Activated T-helper 17 cell treated with anti-CD3 and anti-CD28 coated beads, Interleukin-2, amount 50 U/mL, for 72 hours (primary cell): ENCODE measurements around the gene TFB2M. TPM values are rescaled to one million over a fixed set of nuclear protein-coding genes. Genes with fewer than 3 reads are reported as not detected.
A peak's percentile ranks its signal among the peaks of the same experiment; 100 is the strongest.
"Not testable (repeated sequence)": the region's sequence is repeated elsewhere in the genome, so short reads cannot be mapped to it uniquely, and the experiment has no call there.

Experiments
- ATAC-seq: fragments of 150-1000 bp; cut with Tn5 transposase; replicated peaks from 2 replicates; pipeline ENCODE4 v1.10.0; 2021; ENCODE audit warnings: mild to moderate bottlenecking, moderate library complexity
- H3K27ac Mint-ChIP-seq: one replicate; pipeline ENCODE4 v1.8.0; 2022; ENCODE audit warnings: mixed read lengths
- H3K27me3 Mint-ChIP-seq: one replicate; pipeline ENCODE4 v1.8.0; 2022; ENCODE audit warnings: mixed read lengths
- H3K36me3 Mint-ChIP-seq: one replicate; pipeline ENCODE4 v1.8.0; 2022; ENCODE audit warnings: low read depth, mild to moderate bottlenecking, mixed read lengths
- H3K4me1 Mint-ChIP-seq: one replicate; pipeline ENCODE4 v1.8.0; 2022; ENCODE audit warnings: mixed read lengths
- H3K4me3 Mint-ChIP-seq: one replicate; pipeline ENCODE4 v1.8.0; 2022; ENCODE audit warnings: mild to moderate bottlenecking, mixed read lengths
- H3K9me3 Mint-ChIP-seq: one replicate; pipeline ENCODE4 v1.8.0; 2022; ENCODE audit warnings: mixed read lengths
- total RNA-seq, 2 donors: library from RNA; stranded (reverse); gene quantifications; one replicate each; pipeline ENCODE4 v1.2.3, GENCODE V29; 2022

The TFB2M gene
- 10 to 100 TPM; 10.5 to 23.4 TPM for total RNA-seq

DNA sequence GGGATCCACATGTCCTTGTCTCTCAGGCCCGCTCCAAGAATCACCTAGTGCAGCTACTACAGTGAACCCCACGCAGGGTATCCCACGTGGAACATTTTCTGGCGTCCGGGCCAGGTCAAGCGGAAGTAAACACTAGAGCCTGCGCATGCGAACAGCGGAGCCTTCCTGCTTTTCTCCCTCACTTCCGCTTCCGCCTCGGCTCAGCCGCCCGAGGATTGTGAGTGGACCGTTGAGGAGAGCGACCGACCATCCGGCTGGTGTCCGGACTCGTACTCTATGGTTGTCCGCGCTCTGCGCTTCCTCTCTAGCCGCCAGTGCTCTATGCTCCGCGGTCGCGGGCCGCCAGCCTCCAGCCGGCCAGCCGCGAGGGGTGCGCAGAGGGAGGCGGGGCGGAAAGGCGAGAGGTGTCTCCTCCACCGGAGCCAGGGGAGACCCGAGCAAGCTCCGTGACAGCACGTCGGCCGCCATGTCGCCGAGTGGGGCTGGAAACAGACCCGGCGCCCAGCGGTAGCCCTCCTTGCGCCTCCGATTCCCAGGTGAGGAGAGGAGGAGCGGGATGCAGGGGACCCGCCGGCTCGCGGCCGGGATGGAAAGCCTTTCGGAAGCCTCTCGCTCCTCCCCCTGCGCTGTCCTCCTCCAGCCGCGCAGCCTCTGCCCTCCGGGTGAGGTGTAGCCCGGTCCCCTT is at the start of gene TFB2M, which contains the start of gene CNST:
TFB2M (minus strand) TSS at position 134 of the 685 bp plus-strand sequence; CDS start at position 11, 123 bp downstream.
CNST (plus strand) TSS at position 329 of the 685 bp plus-strand sequence. CDS start 25,107 bp downstream, outside the sequence.
- Mint-ChIP-seq H3K4me3 (peak within 1 kb of the TSS; percentile 91), H3K9me3 (no peaks in the 10 kb centered on the region), H3K4me1 (peaks cover 20% of the 10 kb centered on the region), H3K36me3 (peaks cover 55% of the 10 kb centered on the region), H3K27ac (peak within 1 kb of the TSS; percentile 96), H3K27me3 (no peaks in the 10 kb centered on the region)
- peak; percentile 89 for ATAC-seq

- Mint-ChIP-seq H3K36me3 (peaks cover 50% of the 10 kb centered on the region), H3K9me3 (no peaks in the 10 kb centered on the region), H3K4me1 (peaks cover 32% of the 10 kb centered on the region), H3K27me3 (no peaks in the 10 kb centered on the region), H3K4me3 (no peak overlapping the region), H3K27ac (peak overlapping the region; percentile 73)
- no peak for ATAC-seq
Observed at GRCh38 chr1:246613096-246613758, 47.2 kb upstream of the TFB2M start.

GRCh38 chr1:246609632-246610031 is 43.6 kb upstream of the TFB2M start:
- Mint-ChIP-seq H3K9me3 (no peaks in the 10 kb centered on the region), H3K27me3 (no peaks in the 10 kb centered on the region), H3K4me3 (peak overlapping the region; percentile 48), H3K4me1 (peaks cover 24% of the 10 kb centered on the region), H3K27ac (no peak overlapping the region), H3K36me3 (peaks cover 30% of the 10 kb centered on the region)
- ATAC-seq: no peak

DNA sequence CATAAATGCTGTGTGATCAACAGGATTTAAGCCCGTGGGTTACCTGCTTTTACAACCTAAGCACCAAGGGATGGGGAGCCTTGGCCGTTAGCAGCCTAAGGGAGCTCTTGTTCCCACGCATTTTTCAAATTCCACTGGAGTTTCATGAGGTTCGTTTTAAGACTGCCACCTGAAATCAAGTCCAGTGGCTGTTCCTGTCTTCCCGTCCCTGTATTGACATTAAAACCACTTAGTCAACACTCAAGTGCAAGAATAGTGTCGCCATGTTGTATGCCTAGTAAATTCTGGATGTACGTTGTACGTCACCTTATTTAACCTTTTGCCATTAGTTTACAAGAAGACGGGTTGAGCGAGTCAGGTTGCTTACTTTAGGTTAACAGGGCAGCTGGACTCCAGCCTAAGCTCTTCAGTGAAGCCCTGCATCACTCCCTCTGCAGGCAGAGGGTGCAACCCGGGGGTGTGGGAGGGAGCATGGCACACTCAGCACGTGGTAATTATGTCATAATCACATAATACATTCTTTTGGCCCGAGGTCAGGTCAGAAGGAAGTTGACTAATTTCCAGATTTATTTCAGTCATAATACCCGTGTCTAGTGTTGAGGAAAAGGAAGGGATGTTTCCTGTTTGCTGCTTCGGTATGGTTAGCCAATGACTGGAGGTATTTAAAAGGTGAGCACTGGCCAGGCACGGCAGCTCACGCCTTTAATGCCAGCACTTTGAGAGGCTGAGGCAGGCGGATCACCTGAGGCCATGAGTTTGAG is 42.7 kb upstream of the TFB2M start:
- no peaks in the 10 kb centered on the region for H3K9me3 Mint-ChIP-seq
- H3K36me3 Mint-ChIP-seq: peaks cover 27% of the 10 kb centered on the region
- peak overlapping the region; percentile 48 for H3K4me3 Mint-ChIP-seq
- peaks cover 24% of the 10 kb centered on the region for H3K4me1 Mint-ChIP-seq
- H3K27me3 Mint-ChIP-seq: no peaks in the 10 kb centered on the region
- peak overlapping the region; percentile 40 for H3K27ac Mint-ChIP-seq
- ATAC-seq: peak; percentile 95

DNA sequence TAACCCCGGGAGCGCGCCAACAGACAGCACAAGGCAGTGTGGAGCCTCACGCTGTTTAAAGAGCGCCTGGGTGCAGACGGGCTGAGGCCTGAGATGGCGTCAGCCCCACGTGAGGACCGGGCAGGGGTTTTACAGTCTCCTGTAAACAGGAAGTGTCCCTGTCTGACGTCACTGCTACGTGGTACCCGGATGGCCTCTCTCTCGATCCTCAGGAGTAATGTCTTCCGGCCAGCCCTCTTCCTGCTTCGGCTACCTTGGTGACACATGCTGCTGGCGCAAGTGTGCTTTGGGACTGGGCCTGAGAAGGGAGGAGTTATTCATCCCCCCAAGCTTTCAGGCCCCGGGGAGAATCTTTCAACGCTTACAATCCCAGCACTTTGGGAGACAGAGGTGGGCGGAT is 41.4 kb upstream of the TFB2M start:
- no peak overlapping the region for H3K4me3 Mint-ChIP-seq
- no peak overlapping the region for H3K27ac Mint-ChIP-seq
- H3K9me3 Mint-ChIP-seq: no peaks in the 10 kb centered on the region
- peaks cover 31% of the 10 kb centered on the region for H3K36me3 Mint-ChIP-seq
- peaks cover 32% of the 10 kb centered on the region for H3K4me1 Mint-ChIP-seq
- ATAC-seq: no peak
- H3K27me3 Mint-ChIP-seq: no peaks in the 10 kb centered on the region

GRCh38 chr1:246605231-246605630 is 39.2 kb upstream of the TFB2M start:
- Mint-ChIP-seq H3K36me3 (peaks cover 25% of the 10 kb centered on the region), H3K4me1 (peaks cover 41% of the 10 kb centered on the region)
- not testable (repeated sequence) for H3K9me3 Mint-ChIP-seq, H3K27me3 Mint-ChIP-seq, H3K27ac Mint-ChIP-seq, H3K4me3 Mint-ChIP-seq, ATAC-seq

- Mint-ChIP-seq H3K4me3 (peak overlapping the region; percentile 17), H3K36me3 (peaks cover 21% of the 10 kb centered on the region), H3K4me1 (peaks cover 32% of the 10 kb centered on the region), H3K27ac (peak overlapping the region; percentile 77), H3K9me3 (no peaks in the 10 kb centered on the region), H3K27me3 (no peaks in the 10 kb centered on the region)
- peak; percentile 97 for ATAC-seq
Observed at GRCh38 chr1:246602194-246602593, 36.1 kb upstream of the TFB2M start.

DNA sequence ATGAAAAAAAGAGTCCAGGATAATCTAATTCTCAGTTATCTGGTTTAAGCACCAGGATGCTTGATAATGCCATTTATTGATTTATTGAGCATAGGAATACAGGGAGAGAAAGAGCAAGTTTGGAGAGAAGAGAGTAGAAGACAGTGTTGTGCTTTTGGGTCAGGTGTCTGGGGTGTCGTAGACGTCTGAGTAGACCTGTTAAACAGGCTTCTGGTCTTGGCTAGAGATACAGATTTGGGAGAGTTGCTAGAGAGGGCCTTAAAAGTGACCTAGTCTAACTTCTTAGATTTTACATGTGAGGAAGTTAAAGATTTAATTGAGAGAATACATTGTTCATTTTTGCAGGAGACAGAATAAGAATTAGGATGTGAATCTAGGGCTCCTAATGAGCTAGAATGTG is 34.5 kb upstream of the TFB2M start:
- Mint-ChIP-seq H3K9me3 (no peaks in the 10 kb centered on the region), H3K4me1 (peaks cover 32% of the 10 kb centered on the region), H3K36me3 (peaks cover 38% of the 10 kb centered on the region), H3K27ac (peak overlapping the region; percentile 20), H3K27me3 (no peaks in the 10 kb centered on the region), H3K4me3 (no peak overlapping the region)
- no peak for ATAC-seq

GRCh38 chr1:246599315-246599714 is 33.3 kb upstream of the TFB2M start:
- peaks cover 37% of the 10 kb centered on the region for H3K4me1 Mint-ChIP-seq
- no peak overlapping the region for H3K4me3 Mint-ChIP-seq
- H3K9me3 Mint-ChIP-seq: no peaks in the 10 kb centered on the region
- H3K27me3 Mint-ChIP-seq: no peaks in the 10 kb centered on the region
- H3K27ac Mint-ChIP-seq: no peak overlapping the region
- peaks cover 50% of the 10 kb centered on the region for H3K36me3 Mint-ChIP-seq
- no peak for ATAC-seq

DNA sequence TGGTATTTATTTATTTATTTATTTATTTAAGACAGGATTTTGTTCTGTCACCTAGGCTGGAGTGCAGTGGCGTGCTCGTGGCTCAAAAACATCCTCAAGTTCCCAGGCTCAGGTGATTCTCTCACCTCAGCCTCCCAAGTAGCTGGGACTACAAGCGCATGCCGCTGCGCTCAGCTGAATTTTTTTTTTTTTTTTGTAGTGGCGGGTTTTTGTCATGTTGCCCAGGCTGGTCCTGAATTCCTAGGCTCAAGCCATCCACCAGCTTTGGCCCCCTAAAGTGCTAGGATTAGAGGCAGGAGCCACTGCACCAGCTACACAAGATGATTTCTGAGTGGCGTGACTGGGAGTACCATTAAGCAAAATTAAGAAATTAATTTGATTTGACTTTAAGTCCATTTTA is 31.9 kb upstream of the TFB2M start:
- Mint-ChIP-seq H3K36me3 (peaks cover 63% of the 10 kb centered on the region), H3K4me1 (peaks cover 31% of the 10 kb centered on the region), H3K9me3 (no peaks in the 10 kb centered on the region), H3K27ac (no peak overlapping the region), H3K4me3 (no peak overlapping the region), H3K27me3 (no peaks in the 10 kb centered on the region)
- no peak for ATAC-seq

GRCh38 chr1:246597340-246597739 is 31.3 kb upstream of the TFB2M start:
- no peak overlapping the region for H3K4me3 Mint-ChIP-seq
- no peaks in the 10 kb centered on the region for H3K27me3 Mint-ChIP-seq
- ATAC-seq: no peak
- H3K4me1 Mint-ChIP-seq: peaks cover 27% of the 10 kb centered on the region
- H3K9me3 Mint-ChIP-seq: no peaks in the 10 kb centered on the region
- no peak overlapping the region for H3K27ac Mint-ChIP-seq
- H3K36me3 Mint-ChIP-seq: peaks cover 64% of the 10 kb centered on the region

DNA sequence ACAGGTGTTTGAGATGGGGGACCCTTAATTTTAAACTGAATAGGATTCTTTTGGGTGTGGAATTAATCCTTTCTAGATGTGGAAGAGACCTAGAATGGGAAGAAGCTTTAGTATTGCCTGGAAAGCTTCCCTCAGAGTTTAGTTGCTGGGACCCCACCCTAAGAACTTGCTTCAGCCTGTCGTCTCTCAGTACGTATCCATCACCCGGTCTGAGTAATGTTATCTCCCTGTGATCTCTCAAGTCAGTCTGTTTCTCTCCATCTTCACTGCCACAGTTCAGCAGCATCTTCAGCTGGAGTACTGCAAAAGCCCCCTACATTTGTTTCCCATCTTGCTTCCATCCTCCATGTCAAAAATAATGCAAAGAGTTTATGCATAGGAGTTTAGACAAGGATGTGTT is 29.1 kb upstream of the TFB2M start:
- no peaks in the 10 kb centered on the region for H3K27me3 Mint-ChIP-seq
- H3K36me3 Mint-ChIP-seq: peaks cover 75% of the 10 kb centered on the region
- peaks cover 27% of the 10 kb centered on the region for H3K4me1 Mint-ChIP-seq
- H3K4me3 Mint-ChIP-seq: no peak overlapping the region
- no peaks in the 10 kb centered on the region for H3K9me3 Mint-ChIP-seq
- ATAC-seq: no peak
- no peak overlapping the region for H3K27ac Mint-ChIP-seq

- no peaks in the 10 kb centered on the region for H3K27me3 Mint-ChIP-seq
- H3K4me3 Mint-ChIP-seq: no peak overlapping the region
- no peak overlapping the region for H3K27ac Mint-ChIP-seq
- no peak for ATAC-seq
- peaks cover 79% of the 10 kb centered on the region for H3K36me3 Mint-ChIP-seq
- peaks cover 25% of the 10 kb centered on the region for H3K4me1 Mint-ChIP-seq
- no peaks in the 10 kb centered on the region for H3K9me3 Mint-ChIP-seq
Observed at GRCh38 chr1:246592695-246593094, 26.6 kb upstream of the TFB2M start.

DNA sequence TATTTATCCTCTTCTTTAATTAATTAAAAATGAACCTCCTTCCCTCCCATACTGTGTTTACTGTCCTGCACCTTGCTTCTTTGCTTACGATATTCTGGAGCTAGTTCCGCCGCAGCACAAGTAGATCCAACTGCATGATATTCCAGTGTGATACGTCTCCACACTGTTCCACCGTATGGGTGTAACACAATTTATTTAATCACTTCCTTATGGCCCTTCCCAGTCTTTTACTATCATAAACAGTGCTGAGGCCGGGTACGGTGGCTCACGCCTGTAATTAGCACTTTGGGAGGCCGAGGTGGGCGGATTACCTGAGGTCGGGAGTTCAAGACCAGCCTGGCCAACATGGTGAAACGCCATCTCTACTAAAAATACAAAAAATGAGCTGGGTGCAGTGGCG is 25.9 kb upstream of the TFB2M start:
- Mint-ChIP-seq H3K4me3 (peak overlapping the region; percentile 54), H3K36me3 (peaks cover 72% of the 10 kb centered on the region), H3K27me3 (no peaks in the 10 kb centered on the region), H3K9me3 (no peaks in the 10 kb centered on the region), H3K27ac (no peak overlapping the region), H3K4me1 (peaks cover 25% of the 10 kb centered on the region)
- ATAC-seq: no peak
